Loucy (cell line): Measurements from ENCODE around the gene PRKN.

Experiments
- H2AFZ ChIP-seq: fragments of 200-600 bp; sonication (generic); 2 replicates; pipeline ENCODE4 v1.6.0; 2016; ENCODE audit warnings: antibody characterized with exemption, mild to moderate bottlenecking, low read length, moderate library complexity
- H3F3A ChIP-seq: fragments of 200-600 bp; 2 replicates; pipeline ENCODE4 v1.6.0; 2016; ENCODE audit warnings: antibody characterized with exemption, low read depth, mild to moderate bottlenecking
- H3K27me3 ChIP-seq: fragments of 200-600 bp; sonication (generic); 2 replicates; pipeline ENCODE4 v1.6.1; 2014; ENCODE audit warnings: low read length, mild to moderate bottlenecking; ENCODE audit not compliant: insufficient read depth, poor library complexity, severe bottlenecking
- H3K36me3 ChIP-seq: fragments of 200-600 bp; sonication (generic); 2 replicates; pipeline ENCODE4 v1.6.1; 2016; ENCODE audit warnings: low read length; ENCODE audit not compliant: insufficient read depth
- H3K4me1 ChIP-seq: fragments of 200-600 bp; sonication (generic); 2 replicates; pipeline ENCODE4 v1.5.1; 2014; ENCODE audit warnings: low read length, mild to moderate bottlenecking; ENCODE audit not compliant: insufficient read depth, poor library complexity, severe bottlenecking
- H3K4me2 ChIP-seq: fragments of 200-600 bp; sonication (generic); 2 replicates; pipeline ENCODE4 v1.6.0; 2014; ENCODE audit warnings: antibody characterized with exemption, low read length, low read depth, mild to moderate bottlenecking; ENCODE audit not compliant: poor library complexity, severe bottlenecking
- H3K4me3 ChIP-seq: fragments of 200-600 bp; sonication (generic); 2 replicates; pipeline ENCODE4 v1.5.1; 2014; ENCODE audit warnings: low read length, mild to moderate bottlenecking, mixed read lengths; ENCODE audit not compliant: poor library complexity, severe bottlenecking
- H3K79me2 ChIP-seq: fragments of 200-600 bp; sonication (generic); 2 replicates; pipeline ENCODE4 v1.6.1; 2014; ENCODE audit warnings: low read length; ENCODE audit not compliant: insufficient read depth
- H3K9ac ChIP-seq: fragments of 200-600 bp; sonication (generic); 2 replicates; pipeline ENCODE4 v1.6.0; 2014; ENCODE audit warnings: mild to moderate bottlenecking, low read depth, low read length, moderate library complexity; ENCODE audit not compliant: poor library complexity, severe bottlenecking
- H3K9me2 ChIP-seq: fragments of 200-600 bp; sonication (generic); replicated peaks from 2 replicates; pipeline ENCODE4 v1.6.1; 2016; ENCODE audit warnings: low read depth, low read length, mixed read lengths
- H3K9me3 ChIP-seq: fragments of 200-600 bp; sonication (generic); 2 replicates; pipeline ENCODE4 v1.6.1; 2014; ENCODE audit warnings: mild to moderate bottlenecking, antibody characterized with exemption, low read length, low read depth; ENCODE audit not compliant: insufficient read depth
- H4K20me1 ChIP-seq: fragments of 200-600 bp; sonication (generic); 2 replicates; pipeline ENCODE4 v1.6.0; 2014; ENCODE audit warnings: antibody characterized with exemption, low read length, mild to moderate bottlenecking; ENCODE audit not compliant: insufficient read depth, poor library complexity, severe bottlenecking
- EZH2phosphoT487 ChIP-seq: fragments of 200-600 bp; IDR thresholded peaks from 2 replicates; pipeline ENCODE4 v1.6.1; 2018; ENCODE audit warnings: antibody characterized with exemption, mild to moderate bottlenecking, moderate library complexity, borderline replicate concordance
- TF ChIP-seq, protein P1 (sequence below): fragments of 200-600 bp; sonication (generic); conservative IDR thresholded peaks from 2 replicates; pipeline ENCODE4 v1.5.1; 2014; ENCODE audit warnings: mild to moderate bottlenecking, antibody characterized with exemption, low read length

PRKN gene

DNA sequence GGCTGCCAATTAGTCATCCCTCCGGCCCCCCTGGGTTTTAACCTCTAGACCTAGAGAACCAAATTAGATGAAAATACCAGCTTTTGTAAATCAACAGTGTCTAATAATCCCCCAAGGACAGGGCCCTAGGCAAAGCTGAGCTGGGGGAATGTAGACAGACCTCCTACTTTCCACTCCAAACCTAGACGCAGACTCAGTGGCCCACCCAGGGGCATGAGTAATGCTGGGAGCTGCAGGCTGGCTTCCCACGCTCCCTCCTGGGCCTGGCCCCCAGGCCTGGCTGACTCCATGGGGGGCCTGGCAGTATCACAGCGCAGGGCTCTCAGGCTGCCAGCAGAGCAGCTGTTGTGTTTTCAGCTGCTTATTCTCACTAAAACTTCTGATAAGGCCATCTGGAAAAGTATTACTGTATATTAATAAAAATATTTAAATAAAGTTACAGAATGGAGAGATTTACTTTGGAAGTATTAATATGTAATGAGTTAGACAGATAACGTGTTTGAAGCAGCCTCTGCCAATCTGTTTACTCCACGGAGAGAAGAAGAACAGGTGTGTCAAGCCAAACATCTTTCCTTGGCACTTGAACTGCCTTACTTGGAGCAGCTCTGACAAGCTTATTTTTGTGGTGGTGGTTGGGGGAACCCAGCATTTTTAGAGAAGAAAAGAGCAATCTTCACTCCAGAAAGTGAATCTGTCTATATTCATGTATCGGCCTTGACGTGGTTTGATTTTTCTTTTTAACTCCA, 1309.7 kb downstream of the PRKN start:
- H3K4me2 ChIP-seq: no peak overlapping the region
- TF ChIP-seq EZH2phosphoT487: no peak
- TF ChIP-seq, protein P1, sequence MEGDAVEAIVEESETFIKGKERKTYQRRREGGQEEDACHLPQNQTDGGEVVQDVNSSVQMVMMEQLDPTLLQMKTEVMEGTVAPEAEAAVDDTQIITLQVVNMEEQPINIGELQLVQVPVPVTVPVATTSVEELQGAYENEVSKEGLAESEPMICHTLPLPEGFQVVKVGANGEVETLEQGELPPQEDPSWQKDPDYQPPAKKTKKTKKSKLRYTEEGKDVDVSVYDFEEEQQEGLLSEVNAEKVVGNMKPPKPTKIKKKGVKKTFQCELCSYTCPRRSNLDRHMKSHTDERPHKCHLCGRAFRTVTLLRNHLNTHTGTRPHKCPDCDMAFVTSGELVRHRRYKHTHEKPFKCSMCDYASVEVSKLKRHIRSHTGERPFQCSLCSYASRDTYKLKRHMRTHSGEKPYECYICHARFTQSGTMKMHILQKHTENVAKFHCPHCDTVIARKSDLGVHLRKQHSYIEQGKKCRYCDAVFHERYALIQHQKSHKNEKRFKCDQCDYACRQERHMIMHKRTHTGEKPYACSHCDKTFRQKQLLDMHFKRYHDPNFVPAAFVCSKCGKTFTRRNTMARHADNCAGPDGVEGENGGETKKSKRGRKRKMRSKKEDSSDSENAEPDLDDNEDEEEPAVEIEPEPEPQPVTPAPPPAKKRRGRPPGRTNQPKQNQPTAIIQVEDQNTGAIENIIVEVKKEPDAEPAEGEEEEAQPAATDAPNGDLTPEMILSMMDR: no peak
- H3K27me3 ChIP-seq: no peaks in the 10 kb centered on the region
- no peaks in the 10 kb centered on the region for H3F3A ChIP-seq
- no peak overlapping the region for H2AFZ ChIP-seq
- no peaks in the 10 kb centered on the region for H3K9me2 ChIP-seq
- H3K4me1 ChIP-seq: no peaks in the 10 kb centered on the region
- no peaks in the 10 kb centered on the region; the same call in 1 of the 2 replicates for H3K9me3 ChIP-seq
- H3K4me3 ChIP-seq: no peak overlapping the region
- no peaks in the 10 kb centered on the region for H3K79me2 ChIP-seq
- H3K36me3 ChIP-seq: no peaks in the 10 kb centered on the region
- H4K20me1 ChIP-seq: no peaks in the 10 kb centered on the region
- H3K9ac ChIP-seq: no peak overlapping the region

DNA sequence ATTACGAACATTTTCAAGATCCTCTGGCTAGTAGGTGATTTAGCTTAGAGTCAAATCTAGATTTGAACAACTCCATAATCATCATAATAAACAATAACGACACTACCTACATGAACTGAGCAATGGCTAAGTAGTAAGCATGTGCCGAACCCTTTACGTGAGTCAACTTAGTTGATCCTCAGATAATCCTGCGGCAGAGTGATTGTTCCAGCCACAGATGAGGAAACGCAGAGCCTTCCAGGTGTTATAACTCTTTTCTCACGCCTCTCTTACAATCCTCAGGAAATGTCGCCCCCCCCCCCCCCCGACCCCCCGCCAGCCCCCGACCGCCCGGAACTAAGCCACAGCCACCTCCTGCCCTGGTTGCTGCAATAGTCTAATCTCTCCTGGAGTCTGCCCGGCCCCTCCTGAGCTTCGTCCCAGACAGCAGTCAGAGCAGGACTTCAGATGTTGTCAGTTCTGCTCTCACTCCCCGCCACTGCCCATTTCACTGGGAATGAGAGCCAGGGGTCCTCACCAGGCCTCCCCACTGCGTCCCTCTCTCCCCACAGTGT, 1312.2 kb downstream of the PRKN start:
- no peaks in the 10 kb centered on the region for H3K4me1 ChIP-seq
- TF ChIP-seq EZH2phosphoT487: no peak
- no peaks in the 10 kb centered on the region for H3K36me3 ChIP-seq
- H3K9me2 ChIP-seq: no peaks in the 10 kb centered on the region
- H4K20me1 ChIP-seq: no peaks in the 10 kb centered on the region
- no peaks in the 10 kb centered on the region for H3K27me3 ChIP-seq
- H2AFZ ChIP-seq: no peak overlapping the region
- H3K9me3 ChIP-seq: no peaks in the 10 kb centered on the region; the same call in 1 of the 2 replicates
- H3K4me3 ChIP-seq: no peak overlapping the region
- H3K79me2 ChIP-seq: no peaks in the 10 kb centered on the region
- H3F3A ChIP-seq: no peaks in the 10 kb centered on the region
- H3K4me2 ChIP-seq: no peak overlapping the region
- no peak overlapping the region for H3K9ac ChIP-seq

DNA sequence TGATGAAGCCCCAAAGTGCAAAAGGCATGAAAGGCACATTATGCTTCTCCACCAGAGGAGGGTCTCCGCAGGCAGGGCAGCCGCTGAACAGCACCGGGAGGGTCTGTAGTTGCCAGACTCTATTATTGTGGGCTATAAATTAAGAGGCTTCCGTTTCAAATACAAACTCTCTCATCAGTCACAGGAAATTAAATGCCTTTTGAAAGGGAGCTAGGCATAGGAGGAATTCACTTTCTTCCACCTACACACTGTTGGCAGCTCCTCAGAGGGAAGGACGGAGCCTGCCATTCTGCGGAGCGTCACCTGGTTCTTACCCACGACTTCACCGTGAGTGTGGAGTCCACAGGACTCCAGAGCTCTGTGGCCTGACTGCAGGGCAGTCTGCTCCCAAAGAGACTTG, 1312.9 kb downstream of the PRKN start:
- H3F3A ChIP-seq: no peaks in the 10 kb centered on the region
- no peaks in the 10 kb centered on the region for H3K4me1 ChIP-seq
- H3K36me3 ChIP-seq: no peaks in the 10 kb centered on the region
- H3K4me2 ChIP-seq: no peak overlapping the region
- H3K4me3 ChIP-seq: no peak overlapping the region
- no peaks in the 10 kb centered on the region; the same call in 1 of the 2 replicates for H3K9me3 ChIP-seq
- no peaks in the 10 kb centered on the region for H4K20me1 ChIP-seq
- H3K27me3 ChIP-seq: no peaks in the 10 kb centered on the region
- H3K9me2 ChIP-seq: no peaks in the 10 kb centered on the region
- TF ChIP-seq EZH2phosphoT487: no peak
- TF ChIP-seq, protein P1: no peak
- no peak overlapping the region for H2AFZ ChIP-seq
- H3K9ac ChIP-seq: no peak overlapping the region
- H3K79me2 ChIP-seq: no peaks in the 10 kb centered on the region
